Esophagus muscularis mucosa (tissue), 3 donors: ENCODE results near the gene KLF16.

Experiments used
- CTCF ChIP-seq, 3 experiments: fragments of 200-600 bp in 2 of 3; fragments of 450-650 bp in 1 of 3; sonication (generic) in 2 of 3; IDR thresholded peaks; one replicate each; pipeline ENCODE4 v1.5.1; 2017 to 2019; ENCODE audit warnings: antibody characterized with exemption in 3 of 3, mild to moderate bottlenecking in 2 of 3, moderate library complexity in 1 of 3
- EP300 ChIP-seq: sonication (generic); formaldehyde crosslinking; IDR thresholded peaks from one replicate; pipeline ENCODE4 v1.6.1; 2017; ENCODE audit warnings: antibody characterized with exemption

- no peak for TF ChIP-seq EP300
- TF ChIP-seq CTCF (IDR thresholded peaks at IDR 0.05): no peak
These were observed 20.4 kb upstream of the KLF16 start for GRCh38 chr19:1883784-1884183.
